NCI-H526 (cell line): ENCODE measurements around the gene WIPF2.
"Not testable (repeated sequence)": the region's sequence is repeated elsewhere in the genome, so short reads cannot be mapped to it uniquely, and the experiment has no call there.

ENCODE experiments used
- DNase-seq, 2 experiments: peaks; one replicate each; lab custom pipeline; 2025; lab: John Stamatoyannopoulos, UW

The WIPF2 gene

DNA sequence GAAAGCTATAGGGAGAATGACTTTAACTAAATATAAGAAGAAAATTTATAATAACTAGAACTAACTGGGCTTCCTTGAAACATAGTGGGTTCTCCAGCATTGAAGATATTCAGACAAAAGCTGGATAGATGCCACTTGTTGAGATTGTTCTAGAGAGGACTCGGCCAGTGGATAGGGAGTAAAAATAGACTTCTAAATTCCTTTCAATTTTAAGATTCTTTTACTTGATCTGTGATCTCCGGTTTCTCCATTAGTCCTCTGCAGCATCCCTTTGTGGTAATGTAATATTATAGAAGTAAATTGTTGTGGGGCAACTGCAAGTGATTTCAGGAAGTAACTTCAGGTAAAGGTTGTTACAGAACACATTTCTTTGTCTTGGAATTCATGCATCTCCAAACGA lies 79.6 kb downstream of the WIPF2 start:
- no peak for DNase-seq

DNA sequence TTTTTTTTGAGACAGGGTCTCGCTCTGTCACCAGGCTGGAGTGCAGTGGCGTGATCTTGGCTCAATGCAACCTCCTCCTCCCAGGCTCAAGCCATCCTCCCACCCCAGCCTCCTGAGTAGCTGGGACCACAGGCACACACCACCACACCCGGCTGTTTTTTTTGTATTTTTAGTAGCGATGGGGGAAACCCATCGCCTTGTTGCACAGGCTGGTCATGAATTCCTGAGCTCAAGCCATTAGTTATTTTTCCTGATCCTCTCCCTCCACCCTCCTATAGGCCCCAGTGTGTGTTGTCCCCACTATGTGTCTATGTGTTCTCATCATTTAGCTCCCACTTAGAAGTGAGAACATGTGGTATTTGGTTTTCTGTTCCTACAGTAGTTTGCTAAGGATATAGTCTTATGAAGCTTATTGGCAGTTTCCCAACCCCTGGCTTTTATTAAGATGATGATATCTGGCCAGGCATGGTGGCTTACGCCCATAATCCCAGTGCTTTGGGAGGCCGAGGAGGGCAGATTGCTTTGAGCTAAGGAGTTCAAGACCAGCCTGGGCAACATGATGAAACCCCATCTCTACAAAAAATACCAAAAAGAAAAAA lies 80.2 kb downstream of the WIPF2 start:
- DNase-seq: not testable (repeated sequence)

GRCh38 chr17:40301315-40301714 lies 82.2 kb downstream of the WIPF2 start:
- no peak for DNase-seq

- DNase-seq: peak in 1 of 2 experiments; percentile 53
These were observed 84.0 kb downstream of the WIPF2 start for GRCh38 chr17:40303009-40303657.

DNA sequence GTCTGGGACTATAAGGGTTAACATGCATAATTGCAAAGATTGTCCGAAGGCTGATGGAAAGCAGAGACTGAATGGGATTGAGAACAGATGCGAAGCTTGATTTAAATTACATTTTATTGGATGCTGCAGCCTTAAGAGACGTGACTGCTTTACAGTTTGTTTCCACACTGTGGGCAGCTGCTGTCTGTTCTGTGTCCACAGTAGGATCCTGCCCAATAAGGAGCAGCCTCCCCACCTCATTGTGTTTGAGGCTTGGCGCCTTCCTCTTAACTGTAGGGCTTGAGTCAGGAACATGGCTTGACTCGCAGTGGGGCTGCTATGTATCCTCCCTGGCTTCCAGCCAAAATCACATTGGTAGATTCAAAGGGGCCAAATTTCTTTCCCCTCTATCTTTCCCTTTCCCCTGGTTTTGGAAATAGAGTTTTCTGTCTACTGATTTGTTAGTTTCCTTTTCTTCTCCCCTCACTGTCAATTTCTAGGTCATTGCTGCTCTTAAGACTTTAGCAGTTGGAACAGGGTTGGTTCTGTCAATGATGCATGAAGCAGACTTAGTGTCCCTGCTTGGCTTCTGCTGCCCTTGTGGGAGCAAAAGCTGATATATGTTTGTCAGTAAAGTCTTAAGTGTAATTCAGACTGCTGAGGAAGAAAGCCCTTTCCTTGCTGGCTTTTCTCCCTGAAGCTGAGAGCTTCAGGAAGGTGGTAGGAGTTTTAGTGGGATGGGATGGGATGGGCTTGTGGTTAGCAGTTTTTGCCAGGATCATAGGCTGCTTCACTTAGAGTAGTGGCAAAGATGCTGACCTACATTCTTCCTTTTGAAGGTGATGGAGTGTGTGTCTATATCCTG lies 84.8 kb downstream of the WIPF2 start:
- DNase-seq: no peak

DNA sequence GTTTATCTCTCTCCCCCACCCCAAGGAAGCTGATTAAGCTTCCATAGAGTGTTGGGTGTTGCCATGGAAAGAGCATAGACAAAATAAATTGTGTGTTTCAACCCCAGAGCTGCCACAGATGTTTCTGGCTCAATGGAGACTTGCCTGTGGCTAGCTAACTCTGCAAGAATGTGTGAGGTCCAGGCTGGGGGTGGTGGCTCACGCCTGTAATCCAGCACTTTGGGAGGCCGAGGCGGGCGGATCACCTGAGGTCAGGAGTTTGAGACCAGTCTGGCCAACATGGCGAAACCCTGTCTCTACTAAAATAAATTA lies 85.4 kb downstream of the WIPF2 start:
- not testable (repeated sequence) for DNase-seq

- DNase-seq: not testable (repeated sequence)
These were observed 85.8 kb downstream of the WIPF2 start for GRCh38 chr17:40304866-40305265.

DNA sequence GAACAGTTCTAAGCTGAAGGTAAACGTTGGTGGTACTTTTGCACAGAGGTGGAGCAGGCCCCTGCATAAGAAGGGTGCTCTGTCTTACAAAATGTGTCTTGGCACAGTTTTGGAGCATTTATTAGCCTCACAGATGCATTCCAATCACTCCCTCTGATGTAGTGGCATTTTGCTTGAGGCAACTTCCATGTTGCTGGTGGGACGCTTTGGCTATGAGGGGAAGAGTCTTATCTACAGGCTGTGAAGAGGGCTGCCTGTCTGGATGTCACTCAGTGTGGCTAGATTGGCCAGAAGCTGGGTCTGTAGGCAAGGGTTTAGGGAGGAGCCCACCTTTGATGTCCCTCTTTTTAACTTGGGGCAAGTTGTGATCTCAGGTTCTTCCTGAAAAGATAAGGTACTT lies 87.3 kb downstream of the WIPF2 start:
- no peak for DNase-seq

GRCh38 chr17:40307001-40307730 lies 88.1 kb downstream of the WIPF2 start:
- DNase-seq: no peak

GRCh38 chr17:40307740-40308239 lies 88.7 kb downstream of the WIPF2 start:
- DNase-seq: no peak

DNA sequence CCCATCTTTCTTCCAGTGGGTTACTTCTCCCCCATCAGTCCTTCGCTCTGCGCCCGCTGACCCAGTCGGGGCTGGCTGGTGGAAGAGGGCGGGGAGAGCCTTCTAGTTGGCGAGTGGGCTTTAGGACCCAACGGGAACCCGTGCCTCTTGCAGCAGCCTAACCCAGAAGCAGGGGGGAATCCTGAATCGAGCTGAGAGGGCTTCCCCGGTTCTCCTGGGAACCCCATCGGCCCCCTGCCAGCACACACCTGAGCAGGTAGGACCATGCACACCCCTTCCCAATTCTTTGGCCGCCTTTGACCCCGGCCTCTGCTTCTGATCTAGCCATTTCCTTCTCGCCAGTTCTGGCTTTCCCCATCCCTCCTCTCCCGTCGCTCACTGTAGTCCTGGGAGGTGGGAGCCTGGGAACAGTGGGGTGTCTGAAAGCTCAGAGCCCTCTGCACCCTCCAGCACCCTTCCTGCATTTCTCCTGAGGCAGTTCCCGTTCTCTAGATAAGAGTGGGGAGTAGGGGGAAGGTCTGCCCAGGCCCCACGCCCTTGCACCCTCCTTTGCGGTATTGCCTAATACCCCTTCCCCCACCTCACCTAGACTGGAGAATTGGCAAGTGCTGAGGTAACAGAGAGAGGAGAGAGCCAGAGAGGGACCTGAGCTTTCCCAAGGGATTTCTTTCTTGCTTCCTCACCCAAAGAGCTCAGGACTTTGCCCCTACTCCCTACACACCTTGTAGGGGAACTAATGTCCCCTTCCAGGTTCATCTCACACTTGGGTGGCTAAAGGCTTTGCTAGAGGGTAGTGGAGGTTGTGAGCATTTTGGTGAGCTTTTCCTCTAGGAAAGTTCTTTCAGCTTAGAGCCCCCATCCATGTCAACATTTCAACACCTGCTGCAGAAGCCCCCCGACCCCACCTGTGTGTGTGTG lies 90.2 kb downstream of the WIPF2 start, which contains the start of gene RARA:
TSS of gene RARA (plus strand) at position 150 of the 918 bp plus-strand sequence. CDS start 22,039 bp downstream, outside the sequence.
- peak in 1 of 2 experiments; percentile 58 for DNase-seq

GRCh38 chr17:40309949-40310510 lies 90.9 kb downstream of the WIPF2 start:
- DNase-seq: no peak

- no peak for DNase-seq
These were observed 91.8 kb downstream of the WIPF2 start for GRCh38 chr17:40310882-40311391.

DNA sequence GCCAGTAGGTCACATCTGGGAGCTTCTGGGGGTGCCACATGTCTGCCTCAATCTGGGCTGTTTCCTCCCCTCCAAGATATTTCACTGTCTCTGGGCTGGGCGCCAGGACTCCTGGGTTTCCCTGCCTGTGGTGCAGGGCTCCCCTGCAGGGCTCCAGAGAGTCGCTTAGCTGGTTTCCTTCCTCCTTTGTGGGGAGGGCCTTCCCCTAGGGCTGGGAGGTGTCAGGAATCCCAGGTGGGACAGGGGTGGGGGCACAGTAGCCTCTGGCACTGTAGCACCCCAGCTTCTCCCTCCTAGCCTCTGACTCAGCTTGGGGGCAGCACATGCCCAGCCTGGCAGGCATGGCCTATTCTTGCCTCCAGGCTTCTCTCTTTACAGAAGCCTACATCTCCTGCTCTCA lies 92.5 kb downstream of the WIPF2 start:
- no peak for DNase-seq

DNA sequence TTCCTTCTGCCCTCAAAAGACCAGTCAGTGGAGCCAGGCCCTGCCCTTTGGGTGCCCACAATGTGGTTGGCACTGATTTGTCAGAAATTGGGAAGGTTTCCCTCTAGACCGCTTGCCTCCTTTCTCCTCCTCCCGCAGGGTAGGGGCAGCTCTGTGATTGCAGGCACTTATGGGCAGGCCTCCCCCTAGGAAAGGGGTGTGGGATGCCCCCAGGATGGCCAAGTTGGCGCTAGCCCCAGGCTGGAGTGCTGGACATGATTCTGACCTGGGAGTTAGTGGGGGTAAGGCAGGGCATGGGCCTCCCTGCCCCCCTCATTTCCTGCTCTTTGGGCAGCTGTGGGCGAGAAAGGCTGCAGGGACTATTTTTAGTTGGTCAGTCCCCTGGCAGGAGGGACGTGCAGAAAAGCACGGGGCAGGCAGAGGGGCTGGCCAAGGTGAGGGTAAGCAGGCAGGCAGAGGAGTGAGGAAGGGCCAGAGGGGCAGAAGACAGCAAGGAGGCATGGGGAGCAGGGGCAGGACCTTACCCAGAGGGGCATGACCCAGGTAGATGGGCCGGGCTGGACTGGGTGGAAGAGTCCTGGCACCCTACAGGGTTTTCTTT lies 93.1 kb downstream of the WIPF2 start:
- no peak for DNase-seq

- DNase-seq: no peak
These were observed 94.0 kb downstream of the WIPF2 start for GRCh38 chr17:40312893-40313667.

GRCh38 chr17:40313668-40314583 lies 94.8 kb downstream of the WIPF2 start:
- DNase-seq: no peak

DNA sequence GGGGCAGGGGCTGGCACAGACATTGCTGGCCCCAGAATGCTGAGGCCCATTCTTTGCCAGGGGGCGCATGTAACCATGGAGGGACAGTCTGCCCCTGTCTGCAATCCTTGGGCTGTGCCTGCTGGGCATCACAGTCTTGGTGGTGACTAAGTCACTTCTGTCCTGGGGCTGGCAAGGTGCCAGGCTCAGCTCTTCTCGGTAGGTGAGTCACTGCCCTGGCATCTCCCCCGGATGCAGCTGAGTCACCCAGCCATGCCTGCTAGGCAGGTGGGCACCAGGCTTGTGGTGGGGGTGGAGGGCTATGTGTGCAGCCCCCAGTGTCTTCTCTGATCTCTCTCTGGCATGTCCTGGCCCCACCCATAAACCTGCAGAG lies 95.5 kb downstream of the WIPF2 start:
- no peak for DNase-seq
